ENCODE data around the gene ZBTB25.

ZBTB25 gene

GRCh38 chr14:64411001-64411400 is 92.6 kb downstream of the ZBTB25 start:
- TF ChIP-seq MYC (IDR thresholded peaks at IDR 0.05; ENCODE audit: low read depth, low read length) (no peak), MAX (IDR thresholded peaks at IDR 0.05; ENCODE audit: low read depth, low read length) (no peak), POLR2A (IDR thresholded peaks at IDR 0.05; ENCODE audit: extremely low read depth, insufficient read length) (no peak), CTCF (IDR thresholded peaks at IDR 0.05; ENCODE audit: low read depth, low read length) (no peak)
- H3K4me3 ChIP-seq (ENCODE audit: low read depth, low read length) = no peak overlapping the region
- no peak for DNase-seq (ENCODE audit: low read depth)

- TF ChIP-seq POLR2A (IDR thresholded peaks at IDR 0.05; ENCODE audit: extremely low read depth, insufficient read length) (no peak), MYC (IDR thresholded peaks at IDR 0.05; ENCODE audit: low read depth, low read length) (no peak), CTCF (IDR thresholded peaks at IDR 0.05; ENCODE audit: low read depth, low read length) (no peak), MAX (IDR thresholded peaks at IDR 0.05; ENCODE audit: low read depth, low read length) (no peak)
- no peak overlapping the region for H3K4me3 ChIP-seq (ENCODE audit: low read depth, low read length)
- DNase-seq (ENCODE audit: low read depth) = peak; percentile 37
Measured at GRCh38 chr14:64410084-64410774, 93.4 kb downstream of the ZBTB25 start.

GRCh38 chr14:64409126-64409920 is 94.3 kb downstream of the ZBTB25 start:
- TF ChIP-seq CTCF (IDR thresholded peaks at IDR 0.05; ENCODE audit: low read depth, low read length) (no peak), POLR2A (IDR thresholded peaks at IDR 0.05; ENCODE audit: extremely low read depth, insufficient read length) (no peak), MAX (IDR thresholded peaks at IDR 0.05; ENCODE audit: low read depth, low read length) (no peak), MYC (IDR thresholded peaks at IDR 0.05; ENCODE audit: low read depth, low read length) (no peak)
- DNase-seq (ENCODE audit: low read depth) = no peak
- no peak overlapping the region for H3K4me3 ChIP-seq (ENCODE audit: low read depth, low read length)

- no peak for TF ChIP-seq CTCF (IDR thresholded peaks at IDR 0.05; ENCODE audit: low read depth, low read length)
- TF ChIP-seq MYC (IDR thresholded peaks at IDR 0.05; ENCODE audit: low read depth, low read length) = no peak
- TF ChIP-seq MAX (IDR thresholded peaks at IDR 0.05; ENCODE audit: low read depth, low read length) = no peak
- no peak for TF ChIP-seq POLR2A (IDR thresholded peaks at IDR 0.05; ENCODE audit: extremely low read depth, insufficient read length)
- H3K4me3 ChIP-seq (ENCODE audit: low read depth, low read length) = no peak overlapping the region
- no peak for DNase-seq (ENCODE audit: low read depth)
Measured at GRCh38 chr14:64407329-64407728, 96.3 kb downstream of the ZBTB25 start.

- H3K4me3 ChIP-seq (ENCODE audit: low read depth, low read length) = no peak overlapping the region
- no peak for DNase-seq (ENCODE audit: low read depth)
Measured at GRCh38 chr14:64405295-64405694, 98.3 kb downstream of the ZBTB25 start.

More at GRCh38 chr14:64405295-64405694, 98.3 kb downstream of the ZBTB25 start:
- TF ChIP-seq POLR2A (IDR thresholded peaks at IDR 0.05; ENCODE audit: extremely low read depth, insufficient read length) (no peak), MYC (IDR thresholded peaks at IDR 0.05; ENCODE audit: low read depth, low read length) (no peak), MAX (IDR thresholded peaks at IDR 0.05; ENCODE audit: low read depth, low read length) (no peak), CTCF (IDR thresholded peaks at IDR 0.05; ENCODE audit: low read depth, low read length) (no peak)
